Endothelial cell of hepatic sinusoid (primary cell): ENCODE results near the gene E2F2.
"Not testable (repeated sequence)": the region's sequence is repeated elsewhere in the genome, so short reads cannot be mapped to it uniquely, and the experiment has no call there.

Experiments
- in situ Hi-C: cut with HindIII; loops from 2 replicates; pipeline ENCODE4 v1.10.0; 2017; ENCODE audit warnings: low sequenced_read_pairs

Gene E2F2

DNA sequence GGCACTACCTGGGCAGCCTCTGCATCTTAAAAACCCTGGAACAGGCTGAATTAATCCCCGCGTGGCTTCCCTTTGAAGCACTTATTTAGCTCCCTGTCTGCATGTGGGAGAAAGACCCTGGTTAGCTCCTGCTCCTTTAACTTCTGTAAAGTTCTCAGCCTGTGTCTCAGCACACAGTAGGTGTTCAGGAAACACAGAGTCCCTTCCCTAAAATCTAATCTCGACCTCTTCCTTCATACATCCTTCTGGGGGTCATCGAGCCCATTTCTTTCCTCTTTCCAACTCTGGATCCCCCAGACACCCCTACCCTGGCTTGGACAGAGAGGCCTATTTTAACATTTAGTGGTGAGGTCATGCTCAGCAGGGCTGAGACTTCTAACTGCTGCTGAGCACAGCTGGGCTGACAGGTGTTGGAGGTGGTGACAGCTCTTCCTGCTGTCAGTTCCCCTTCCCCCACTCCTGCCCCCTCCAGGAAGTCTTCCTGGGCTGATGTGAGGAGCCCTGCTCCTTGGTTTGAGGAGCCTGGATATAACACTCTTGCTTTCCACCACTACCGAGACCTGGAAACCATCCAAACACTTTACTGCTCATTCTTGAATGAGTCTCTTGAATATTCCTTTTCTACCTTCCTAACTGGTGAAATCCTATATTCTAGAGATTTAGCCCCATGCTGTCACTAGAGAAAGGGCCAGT lies 5.3 kb downstream of the E2F2 start:
- in situ Hi-C loops = no loop called here

DNA sequence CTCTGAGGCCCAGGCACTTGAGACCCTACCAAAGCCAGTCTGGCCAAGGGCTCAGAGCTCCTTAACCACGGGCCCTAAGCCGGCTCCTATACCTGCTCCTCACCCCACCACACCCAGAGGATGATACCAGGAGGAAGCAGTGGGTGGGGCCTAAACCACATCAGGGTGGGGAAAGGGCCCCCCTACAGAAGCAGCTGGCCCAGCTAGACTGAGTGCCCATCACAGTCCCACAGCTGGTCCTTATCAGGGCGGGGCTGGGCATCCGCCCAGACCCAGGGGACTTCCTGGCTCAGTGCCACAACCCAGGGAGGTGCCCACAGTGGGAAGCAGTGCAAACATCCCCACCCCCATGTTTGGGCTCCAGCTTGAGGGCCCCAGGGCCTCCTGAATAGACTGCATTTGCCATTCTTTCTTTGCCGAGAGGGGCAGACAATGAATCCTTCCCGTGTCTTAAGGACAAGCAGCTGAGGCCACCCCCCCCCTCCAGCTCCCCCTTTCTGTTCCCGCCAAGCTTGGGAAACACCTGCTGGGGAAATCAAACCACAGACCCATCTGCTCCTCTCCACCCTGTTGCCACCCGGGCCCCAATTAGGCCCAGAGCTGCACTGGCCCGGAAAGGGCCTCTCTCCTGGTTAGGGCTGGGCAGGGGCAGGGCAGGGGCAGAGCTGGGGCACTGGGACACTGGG lies 6.2 kb downstream of the E2F2 start:
- in situ Hi-C loops = no loop called here

DNA sequence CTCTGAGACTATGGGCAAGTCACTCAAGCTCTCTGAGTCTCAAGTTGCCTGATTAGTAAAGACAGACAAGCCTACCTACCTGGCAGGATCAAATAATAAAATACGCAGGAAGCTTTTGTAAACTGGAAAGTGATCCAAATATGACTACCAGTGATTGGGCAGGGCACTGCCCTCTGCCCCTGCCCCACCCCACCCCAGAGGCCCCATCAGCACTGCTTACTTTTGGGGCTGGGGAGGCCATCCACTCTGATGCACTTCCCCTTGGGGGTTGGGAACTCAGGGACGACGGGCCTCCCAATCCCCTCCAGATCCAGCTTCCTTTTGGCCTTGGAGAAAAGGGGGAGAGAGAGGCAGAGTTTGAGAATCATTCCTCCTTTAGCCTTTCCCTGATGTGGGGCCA lies 6.9 kb downstream of the E2F2 start:
- in situ Hi-C loops = no loop called here

DNA sequence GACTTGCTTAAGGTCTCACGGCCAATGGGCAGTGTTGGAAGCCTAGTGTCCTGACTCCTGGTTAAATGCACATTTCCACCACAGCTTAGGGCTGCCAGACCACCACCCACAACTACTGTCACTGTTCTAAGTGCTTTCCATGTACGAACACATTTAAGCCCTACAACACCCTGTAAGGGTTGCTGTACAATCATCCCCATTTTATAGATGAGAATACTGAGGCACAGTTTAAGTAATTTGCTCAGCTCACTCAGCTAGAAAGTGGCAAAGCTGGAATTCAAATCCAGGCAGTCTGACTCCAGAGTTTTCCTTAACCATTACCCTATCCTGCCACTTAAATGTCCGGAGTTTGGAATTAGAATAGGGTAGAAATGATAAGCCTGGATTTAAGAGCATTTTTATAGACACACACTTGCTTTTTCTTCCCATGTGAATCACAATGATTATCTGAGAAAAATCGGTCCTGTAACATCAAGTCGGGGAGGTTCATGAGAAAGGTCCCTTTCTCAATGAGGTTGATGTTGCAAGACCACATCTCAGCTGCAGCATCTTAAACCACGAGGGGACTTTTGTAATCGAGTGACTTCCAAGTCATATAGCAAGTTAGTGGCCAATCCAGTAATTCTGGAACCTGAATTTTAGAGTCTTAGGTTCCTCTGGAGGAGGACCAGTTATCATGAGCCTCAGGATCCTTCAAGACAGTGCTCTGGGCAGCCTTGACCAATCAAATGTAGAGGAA lies 8.6 kb downstream of the E2F2 start:
- in situ Hi-C loops = no loop called here

DNA sequence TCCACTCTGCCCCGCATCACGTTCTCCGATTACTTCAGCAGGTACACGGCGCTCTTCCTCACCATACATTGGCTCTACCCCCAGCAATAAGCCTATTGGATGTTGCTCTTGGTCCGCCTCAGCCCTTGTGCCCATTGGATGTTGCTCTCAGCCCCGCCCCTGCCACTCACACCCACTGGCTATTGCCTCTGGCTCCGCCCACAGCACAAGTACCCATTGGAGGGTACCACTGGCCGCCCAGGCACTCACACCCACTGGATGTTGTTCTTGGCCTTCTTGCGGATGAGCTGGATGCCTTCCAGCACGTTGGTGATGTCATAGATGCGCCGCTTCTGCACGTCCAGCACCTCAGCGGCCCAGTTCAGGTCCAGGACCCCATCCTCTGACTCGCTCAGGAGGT lies 9.4 kb downstream of the E2F2 start:
- in situ Hi-C loops = no loop called here

DNA sequence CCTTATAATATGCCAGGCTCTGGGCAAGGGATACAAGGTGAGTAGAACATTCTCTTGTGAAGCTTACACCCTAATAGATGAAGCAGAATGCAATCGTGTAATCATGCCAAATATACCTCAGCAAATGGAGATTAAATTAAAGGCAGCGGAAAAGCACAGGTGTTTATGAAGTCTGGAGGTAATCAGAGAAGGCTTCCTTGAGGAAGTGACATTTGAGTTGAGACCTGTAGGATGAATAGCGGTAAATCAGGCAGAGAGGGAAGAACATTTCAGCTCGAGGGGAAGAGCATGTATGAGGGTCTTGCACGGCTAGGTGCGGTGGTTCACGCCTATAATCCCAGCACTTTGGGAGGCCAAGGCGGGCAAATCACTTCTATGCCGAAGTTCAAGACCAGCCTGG lies 13.5 kb downstream of the E2F2 start:
- in situ Hi-C loops = no loop called here

DNA sequence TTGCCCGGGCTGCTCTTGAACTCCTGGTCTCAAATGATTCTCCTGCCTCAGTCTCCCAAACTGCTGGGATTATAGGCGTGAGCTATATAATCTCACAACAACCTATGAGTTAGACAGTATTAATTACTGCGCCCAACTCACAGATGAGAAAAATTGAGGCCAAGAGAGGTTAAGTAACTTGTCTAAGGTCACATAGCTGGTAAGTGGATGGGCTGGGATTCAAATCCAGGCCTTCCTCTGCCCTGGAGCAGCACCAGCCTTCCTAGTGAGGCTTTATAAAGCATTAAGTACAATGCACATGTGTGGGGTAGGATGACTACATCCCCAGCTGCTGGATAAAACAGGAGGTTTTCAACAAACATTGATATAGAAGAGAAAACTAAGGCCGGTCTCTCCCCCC lies 15.1 kb downstream of the E2F2 start:
- in situ Hi-C loops = no loop called here

DNA sequence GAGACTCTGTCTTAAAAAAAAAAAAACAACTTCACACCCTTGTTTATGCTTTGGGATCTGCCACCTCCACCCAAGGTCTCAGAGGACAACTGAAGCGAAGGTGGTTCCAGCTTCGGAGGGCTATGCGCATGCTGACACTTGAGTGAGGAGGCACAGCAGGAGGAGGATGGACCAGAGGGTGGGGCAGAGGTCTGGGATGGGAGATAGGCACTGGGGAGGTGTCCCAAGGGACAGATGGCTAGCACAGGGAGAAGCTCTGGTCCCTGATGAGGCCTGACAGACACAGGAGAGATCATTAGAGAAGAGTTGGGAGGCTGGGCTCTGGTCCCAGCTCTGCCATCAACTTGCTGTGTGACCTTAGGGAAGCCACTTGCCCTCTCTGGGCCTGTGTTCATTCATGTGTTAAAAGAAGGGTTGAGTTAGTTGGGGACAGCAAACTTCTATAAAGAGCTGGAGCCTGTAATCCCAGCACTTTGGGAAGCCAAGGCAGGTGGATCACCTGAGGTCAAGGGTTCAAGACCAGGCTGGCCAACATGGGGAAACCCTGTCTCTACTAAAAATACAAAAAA lies 16.8 kb downstream of the E2F2 start:
- in situ Hi-C loops = no loop called here

DNA sequence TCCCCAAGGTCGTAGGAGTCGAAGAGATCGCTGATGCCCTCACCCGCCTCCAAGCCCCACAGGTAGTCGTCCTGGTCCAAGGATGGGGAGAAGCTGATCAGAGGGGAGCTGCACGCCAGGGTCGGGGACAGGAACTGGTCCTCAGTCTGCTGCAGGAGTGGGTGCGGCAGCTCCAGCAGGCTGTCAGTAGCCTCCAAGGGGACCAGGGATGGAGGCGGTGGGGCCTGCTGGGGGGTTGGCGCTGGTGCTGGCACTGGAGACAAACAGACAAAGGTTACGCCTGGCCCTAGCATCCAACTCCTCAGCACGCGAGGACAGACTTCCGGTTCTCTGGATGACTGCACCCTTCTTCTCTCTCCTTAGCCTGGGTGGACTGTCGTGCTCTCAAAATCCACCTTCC lies 21.1 kb downstream of the E2F2 start:
- in situ Hi-C loops = no loop called here

DNA sequence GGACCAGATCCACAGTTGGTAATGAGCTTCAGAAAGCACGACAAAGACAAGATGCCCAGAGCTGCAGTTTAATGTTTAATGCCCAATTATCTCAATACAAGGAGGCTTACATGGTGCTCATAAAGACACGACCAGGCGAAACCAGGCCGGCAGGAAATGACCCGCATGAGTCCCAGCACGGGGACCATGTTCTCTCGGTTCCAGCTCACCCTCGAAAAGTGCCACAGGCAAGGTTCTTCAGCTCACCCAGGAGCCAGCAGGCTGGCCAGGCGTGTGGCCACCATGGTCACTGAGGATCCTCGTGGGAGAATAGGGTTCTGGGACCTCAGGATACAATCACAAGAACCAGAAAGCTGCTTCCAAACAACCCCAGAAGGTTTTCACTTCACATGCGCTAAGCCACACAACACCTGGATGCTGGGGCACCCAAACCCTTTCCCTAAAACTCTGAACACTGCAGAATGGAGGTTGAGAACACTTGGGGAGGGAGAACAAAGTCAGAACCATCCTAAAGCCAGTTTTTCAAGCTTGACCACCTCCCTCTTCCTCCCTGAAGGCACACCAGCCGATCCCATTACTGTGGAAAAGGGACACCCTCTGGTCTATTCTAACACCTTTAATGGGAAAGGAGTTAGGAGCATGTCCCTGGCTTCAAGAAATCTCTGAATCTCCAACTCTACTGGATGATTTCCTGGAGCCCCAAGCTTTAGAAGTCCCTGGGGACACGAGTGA lies 24.5 kb downstream of the E2F2 start:
- in situ Hi-C loops = no loop called here

DNA sequence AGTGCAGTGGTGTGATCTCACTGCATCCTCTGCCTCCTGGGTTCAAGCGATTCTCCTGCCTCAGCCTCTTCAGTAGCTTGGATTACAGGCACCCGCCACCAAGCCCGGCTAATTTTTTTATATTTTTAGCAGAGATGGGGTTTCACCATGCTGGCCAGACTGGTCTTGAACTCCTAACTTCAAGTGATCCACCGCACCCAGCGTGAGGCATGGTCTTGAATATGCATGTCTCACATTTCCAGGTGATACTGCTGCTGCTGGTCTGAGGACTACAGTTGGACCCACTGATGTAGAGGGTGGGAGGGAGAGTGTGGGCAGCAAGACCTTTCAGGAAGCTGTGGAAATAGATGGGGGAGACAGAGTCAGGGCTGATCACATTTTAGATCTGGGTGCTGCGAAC lies 25.2 kb downstream of the E2F2 start:
- in situ Hi-C loops = no loop called here

DNA sequence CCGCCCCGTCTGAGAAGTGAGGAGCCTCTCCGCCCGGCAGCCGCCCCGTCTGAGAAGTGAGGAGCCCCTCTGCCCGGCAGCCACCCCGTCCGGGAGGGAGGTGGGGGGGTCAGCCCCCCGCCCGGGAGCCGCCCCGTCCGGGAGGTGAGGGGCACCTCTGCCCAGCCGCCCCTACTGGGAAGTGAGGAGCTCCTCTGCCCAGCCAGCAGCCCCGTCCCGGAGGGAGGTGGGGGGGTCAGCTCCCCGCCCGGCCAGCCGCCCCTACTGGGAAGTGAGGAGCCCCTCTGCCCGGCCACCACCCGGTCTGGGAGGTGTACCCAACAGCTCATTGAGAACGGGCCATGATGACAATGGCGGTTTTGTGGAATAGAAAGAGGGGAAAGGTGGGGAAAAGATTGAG lies 26.9 kb downstream of the E2F2 start:
- in situ Hi-C loops = not testable (repeated sequence)

DNA sequence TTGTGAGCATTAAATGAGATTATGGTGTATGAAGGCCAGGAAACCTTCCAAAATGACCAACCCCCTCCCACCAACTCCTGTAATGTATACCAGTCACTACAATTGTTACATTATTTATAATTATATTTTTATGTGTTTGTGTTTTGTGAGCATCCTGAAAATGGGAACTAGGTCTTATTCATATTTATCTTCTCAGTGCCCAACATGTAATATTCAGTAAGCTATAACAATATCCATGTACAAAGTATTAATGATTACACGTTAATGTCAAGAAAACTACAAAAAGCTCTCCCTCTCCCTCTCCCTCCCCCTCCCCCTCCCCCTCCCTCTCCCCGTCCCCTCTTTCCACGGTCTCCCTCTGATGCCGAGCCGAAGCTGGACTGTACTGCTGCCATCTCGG lies 28.1 kb downstream of the E2F2 start:
- in situ Hi-C loops = no loop called here

DNA sequence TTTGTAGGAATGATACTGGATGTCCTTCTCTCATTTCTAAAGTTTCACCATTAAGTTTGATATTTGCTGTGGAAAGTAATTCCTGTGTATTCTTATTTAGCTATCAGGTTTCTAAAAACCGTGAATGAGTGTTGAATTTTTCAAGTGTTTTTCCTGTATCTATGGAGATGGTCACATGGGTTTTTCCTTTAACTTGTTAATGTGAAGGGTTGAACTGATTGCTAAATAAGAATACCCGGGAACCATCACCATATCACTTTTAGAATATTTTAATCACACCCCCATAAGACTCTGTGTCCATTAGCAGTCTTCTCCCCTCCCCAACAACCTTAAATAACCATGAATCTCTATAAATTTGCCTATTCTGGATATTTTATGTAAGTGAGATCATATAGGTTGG lies 30.6 kb downstream of the E2F2 start:
- in situ Hi-C loops = no loop called here

DNA sequence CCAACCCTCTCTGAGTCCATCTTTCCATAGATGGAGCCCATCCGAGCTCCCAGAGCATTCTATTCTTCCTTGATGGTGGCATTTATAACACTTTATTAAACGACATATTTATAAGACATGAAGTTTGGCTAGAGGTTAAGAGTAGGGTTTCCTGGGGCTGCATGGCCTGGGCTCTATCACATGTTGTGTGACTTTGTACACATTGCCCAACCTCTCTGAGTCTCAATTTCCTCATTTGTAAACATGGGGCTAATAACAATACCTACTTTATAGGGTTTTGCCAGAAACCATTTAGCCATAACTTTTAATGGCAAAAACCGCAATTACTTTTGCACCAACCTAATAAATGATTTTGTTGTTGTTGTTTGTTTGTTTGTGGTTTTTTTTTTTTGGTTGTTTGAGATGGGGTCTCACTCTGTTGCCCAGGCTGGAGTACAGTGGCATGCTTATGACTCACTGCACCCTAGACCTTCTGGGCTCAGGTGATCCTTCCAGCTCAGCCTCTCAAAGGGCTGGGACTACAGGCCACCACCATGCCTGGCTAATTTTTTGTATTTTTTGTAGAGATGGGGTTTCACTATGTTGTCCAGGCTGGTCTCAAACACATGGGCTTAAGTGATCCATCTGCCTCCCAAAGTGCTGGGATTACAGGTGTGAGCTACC lies 33.1 kb downstream of the E2F2 start:
- in situ Hi-C loops = loop anchor here (5.0 to 10.0 kb wide), 2 partner anchors 54 to 73 kb away; partner anchors contain the start of gene TCEA3

DNA sequence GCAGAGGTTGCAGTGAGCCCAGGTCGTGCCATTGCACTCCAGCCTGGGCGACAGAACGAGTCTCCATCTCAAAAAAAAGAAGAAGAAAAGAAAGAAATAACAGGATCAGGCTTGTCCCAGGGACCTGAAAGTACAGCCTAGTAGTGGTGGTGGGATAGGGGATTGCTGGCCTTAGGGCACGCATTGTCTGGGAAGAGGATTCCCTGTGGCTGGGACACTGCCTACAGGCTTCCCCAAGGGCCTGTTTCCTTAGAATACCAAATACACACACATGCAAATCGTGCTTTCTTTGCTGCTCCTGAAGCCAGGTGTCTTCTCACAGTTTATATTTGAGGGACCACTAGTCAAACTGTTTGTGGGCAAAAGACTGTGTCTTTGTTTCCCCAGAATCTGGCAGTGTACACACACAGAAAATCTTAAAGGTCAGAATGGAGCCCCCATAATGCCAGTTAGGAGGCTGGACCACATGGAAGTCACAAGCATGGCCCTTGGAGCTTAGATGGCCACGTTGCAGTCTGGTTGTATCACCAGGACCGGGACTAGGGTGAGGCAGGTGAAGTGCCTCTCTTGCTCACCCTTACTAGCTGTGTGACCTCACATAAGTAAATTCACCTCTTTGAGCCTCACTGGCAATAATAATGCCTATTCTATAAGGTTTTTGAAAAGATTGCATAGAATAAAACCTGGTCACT lies 34.4 kb downstream of the E2F2 start:
- in situ Hi-C loops = loop anchor here (5.0 to 10.0 kb wide), 2 partner anchors 56 to 72 kb away; partner anchors contain the start of gene TCEA3

DNA sequence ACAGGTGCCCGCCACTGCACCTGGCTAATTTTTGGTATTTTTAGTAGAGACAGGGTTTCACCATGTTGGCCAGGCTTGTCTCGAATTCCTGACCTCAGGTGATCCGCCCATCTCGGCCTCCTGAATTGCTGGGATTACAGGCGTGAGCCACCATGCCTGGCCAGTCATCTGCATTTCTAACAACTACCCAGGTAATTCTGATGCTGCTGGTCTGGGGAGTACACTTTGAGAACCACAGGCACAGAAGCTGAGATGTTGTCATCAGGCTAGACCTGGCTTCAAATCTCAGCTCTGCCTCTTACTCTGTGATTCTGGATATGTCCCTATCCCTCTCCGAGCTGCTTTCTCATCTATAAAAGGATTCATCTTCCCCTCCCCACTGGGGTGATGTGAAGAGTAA lies 36.2 kb downstream of the E2F2 start:
- in situ Hi-C loops = loop anchor here (5.0 to 10.0 kb wide), 2 partner anchors 57 to 70 kb away; partner anchors contain the start of gene TCEA3

DNA sequence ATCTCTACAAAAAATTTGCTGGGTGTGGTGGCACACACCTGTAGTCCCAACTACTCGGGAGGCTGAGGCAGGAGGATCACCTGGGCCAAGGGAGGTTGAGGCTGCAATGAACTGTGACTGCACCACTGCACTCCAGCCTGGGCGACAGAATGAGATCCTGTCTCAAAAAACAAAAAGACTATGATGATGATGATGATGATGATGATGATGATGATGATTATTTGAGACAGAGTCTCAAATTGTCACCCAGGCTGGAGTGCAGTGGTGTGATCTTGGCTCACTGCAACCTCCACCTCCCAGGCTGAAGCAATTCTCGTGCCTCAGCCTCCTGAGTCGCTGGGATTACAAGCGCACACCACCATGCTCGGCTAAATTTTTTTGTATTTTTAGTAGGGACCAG lies 38.3 kb downstream of the E2F2 start:
- in situ Hi-C loops = loop anchor here (10.0 kb wide), 1 partner anchor 68 kb away; the partner anchor contains the start of gene TCEA3

DNA sequence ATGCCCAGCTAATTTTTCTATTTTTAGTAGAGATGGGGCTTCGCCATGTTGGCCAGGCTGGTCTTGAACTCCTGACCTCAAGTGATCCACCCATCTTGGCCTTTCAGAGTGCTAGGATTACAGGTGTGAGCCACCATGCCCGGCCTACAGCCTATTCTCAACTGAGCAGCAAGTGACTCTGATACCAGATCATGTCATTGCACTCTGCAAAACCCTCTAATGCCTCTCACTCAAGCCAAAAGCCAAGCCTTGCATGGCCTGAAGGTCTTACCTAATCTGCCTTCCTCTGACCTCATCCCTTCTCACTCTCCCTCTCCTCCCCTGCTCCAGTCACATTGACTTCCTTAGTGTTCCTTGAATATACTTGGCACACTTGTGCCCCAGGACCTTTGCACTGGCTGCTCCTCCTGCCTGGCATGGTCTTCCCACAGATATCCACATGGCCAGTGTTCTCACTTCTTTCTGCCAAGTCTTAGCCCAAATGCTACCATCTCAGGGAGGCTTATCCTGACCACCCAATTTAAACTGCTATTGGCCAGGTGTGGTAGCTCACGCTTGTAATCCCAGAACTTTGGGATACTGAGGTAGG lies 38.8 kb downstream of the E2F2 start:
- in situ Hi-C loops = loop anchor here (10.0 kb wide), 1 partner anchor 67 kb away; the partner anchor contains the start of gene TCEA3
